ENCODE data around the gene SCNN1A.
"Not testable (repeated sequence)": the region's sequence is repeated elsewhere in the genome, so short reads cannot be mapped to it uniquely, and the experiment has no call there.

The SCNN1A gene

DNA sequence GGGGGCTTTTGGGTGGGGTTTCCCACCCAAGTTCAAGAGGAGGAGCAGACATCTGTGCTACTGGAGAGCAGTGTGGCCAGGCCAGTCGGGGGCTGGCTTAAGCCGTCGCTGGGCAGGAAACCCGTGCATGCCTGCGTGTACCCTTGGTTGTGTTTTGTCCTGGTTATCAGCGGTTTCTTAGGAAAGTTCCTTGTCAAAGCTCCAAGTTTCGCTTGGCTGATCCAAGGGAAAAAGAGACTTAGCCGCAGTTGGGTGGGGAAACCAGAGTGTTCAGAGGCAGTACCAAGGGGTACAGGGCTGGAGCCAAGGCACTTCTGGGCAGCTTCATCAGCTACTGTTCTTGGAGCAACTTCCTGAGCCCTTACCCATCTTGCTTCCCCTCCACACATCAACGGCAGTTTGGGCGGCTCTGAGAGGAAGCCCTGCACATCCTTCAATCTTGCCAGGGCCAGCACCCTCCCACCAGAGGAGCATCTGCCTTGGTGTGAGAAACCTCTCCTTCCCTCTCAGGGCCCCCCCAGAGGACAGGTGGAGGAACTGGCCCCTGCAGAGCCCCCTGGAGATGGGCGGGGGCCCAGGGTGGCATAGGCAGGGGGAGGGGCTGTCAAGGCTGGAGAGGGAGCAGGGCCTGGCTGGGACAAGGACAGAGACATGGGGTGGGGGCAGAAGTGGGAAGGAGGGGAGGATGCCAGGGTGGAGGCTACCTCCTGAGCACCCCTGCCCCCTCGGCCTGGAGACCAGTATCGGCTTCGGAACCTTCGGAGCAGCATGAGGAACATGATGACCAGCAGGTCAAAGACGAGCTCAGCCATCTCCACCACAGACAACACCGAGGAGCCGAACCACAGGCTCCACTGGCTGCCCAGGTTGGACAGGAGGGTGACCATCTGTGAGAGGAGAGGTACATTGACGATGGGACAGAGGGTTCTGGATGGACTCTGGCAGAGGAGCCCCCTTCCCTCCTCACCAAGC is 27.7 kb downstream of the SCNN1A start:
- no peak for DNase-seq (ENCODE audit: low read depth)

DNA sequence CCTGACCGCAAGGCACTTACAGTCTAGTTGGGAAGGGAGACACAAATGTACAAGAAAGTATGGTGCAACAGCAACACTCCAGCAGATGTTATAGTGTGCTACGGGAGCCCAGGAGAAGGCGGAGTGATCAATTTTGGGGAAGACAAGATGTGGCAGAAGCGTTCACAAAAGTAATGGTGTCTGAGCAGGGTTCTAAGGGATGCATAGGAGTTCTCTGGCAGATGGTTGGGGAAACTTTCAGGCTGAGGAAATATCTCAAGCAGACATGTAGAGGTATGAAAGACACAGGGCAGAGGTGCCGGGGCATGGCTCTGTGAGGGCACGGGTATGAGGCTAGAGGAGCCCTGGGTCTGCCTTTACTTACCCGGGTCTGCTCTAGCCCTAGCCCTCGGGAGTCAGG is 28.4 kb downstream of the SCNN1A start:
- DNase-seq (ENCODE audit: low read depth), result no peak

DNA sequence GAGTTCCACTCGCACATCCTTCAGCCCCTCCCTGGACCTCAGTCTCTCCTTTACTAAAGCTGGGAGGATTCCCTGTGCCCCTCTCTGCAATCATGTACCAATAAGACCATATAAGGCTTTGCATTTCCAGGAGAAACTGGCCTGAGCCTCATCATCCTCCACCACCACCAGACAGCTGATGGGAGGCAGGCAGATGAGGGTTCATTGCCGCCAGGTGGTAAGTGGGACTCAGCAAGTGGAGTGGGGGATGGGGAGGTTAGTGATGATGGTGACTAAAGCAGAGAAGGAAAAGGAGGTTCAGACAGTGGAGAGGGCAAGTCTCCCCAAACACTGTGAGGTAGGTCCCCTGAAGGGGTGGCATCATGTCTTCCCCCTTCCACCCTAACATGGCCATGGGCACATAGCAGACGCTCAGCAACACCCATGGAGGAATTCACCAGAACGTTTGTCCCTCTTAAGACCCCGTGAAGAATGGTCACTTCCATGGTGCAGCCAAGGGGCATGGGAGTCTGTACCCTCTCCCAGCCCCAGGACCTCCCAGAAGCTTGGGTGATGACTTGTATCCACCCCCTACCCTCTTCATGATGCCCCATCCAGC is 29.0 kb downstream of the SCNN1A start:
- no peak for DNase-seq (ENCODE audit: low read depth)

DNA sequence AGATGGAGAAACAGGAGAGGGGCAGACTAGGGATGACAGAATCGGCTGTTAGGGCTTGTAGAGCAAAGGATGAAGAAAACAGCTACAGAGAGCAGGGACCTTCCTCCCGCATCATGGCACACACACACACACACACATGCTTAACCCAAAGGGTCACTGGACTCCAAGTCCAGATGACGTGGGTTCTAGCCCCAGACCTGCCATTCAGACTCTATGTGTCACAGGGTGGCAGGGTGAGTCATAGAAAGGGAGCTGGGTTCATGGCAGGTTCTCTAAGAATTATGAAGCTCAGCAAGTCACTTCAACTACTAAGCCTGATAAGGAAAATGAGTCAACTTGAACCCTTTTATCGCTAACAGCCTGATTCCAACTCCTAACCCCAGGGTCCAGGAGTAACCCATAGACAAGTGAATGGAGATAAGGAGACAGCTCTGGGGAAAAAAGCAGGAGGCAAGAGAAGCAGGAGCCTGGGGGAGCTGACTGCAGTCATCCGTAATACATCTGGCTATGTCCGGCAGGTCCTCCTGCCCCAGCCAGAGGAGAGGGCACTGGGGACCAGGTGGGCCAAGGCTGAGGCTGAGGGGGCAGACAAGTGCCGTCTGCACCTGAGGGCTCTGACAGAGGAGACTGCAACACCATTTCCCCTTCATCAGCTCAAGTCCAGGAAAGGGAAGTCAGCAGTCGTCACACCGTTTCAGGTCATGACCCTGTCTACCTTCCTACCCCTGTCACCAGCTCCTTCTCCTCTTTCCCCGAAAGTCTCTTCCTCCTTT is 29.9 kb downstream of the SCNN1A start:
- no peak for DNase-seq (ENCODE audit: low read depth)

GRCh38 chr12:6344101-6344660 is 31.2 kb downstream of the SCNN1A start:
- DNase-seq (ENCODE audit: low read depth), result not testable (repeated sequence)

DNA sequence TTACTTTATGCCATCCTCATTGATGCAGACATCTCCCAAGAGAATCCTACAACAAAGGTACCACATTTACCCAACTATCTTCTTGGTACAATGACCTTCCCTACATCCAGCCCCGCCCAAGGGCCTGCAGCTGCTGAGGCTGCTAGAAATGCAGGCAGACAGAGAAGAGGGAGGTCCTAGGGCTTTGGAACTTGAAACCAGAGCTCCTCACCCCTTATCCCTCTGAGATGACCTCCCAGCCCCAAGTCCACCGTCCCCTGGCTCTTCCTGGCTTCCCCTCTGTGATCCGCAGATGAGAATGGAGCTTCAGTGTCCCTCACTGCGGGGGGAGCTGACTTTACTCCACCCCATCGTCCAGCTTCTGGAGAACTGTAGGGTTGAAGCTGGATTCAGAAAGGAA is 31.8 kb downstream of the SCNN1A start:
- DNase-seq (ENCODE audit: low read depth), result no peak

- no peak for DNase-seq (ENCODE audit: low read depth)
These were observed 33.0 kb downstream of the SCNN1A start for GRCh38 chr12:6342140-6342889.

- DNase-seq (ENCODE audit: low read depth), result no peak
These were observed 33.8 kb downstream of the SCNN1A start, which contains the start of gene TNFRSF1A for GRCh38 chr12:6341417-6342139. Gene TNFRSF1A, minus strand, starts transcription at chr12:6342076. Its CDS starts 262 bp downstream, at chr12:6341814.

GRCh38 chr12:6340745-6341416 is 34.5 kb downstream of the SCNN1A start:
- no peak for DNase-seq (ENCODE audit: low read depth)

GRCh38 chr12:6340032-6340638 is 35.2 kb downstream of the SCNN1A start:
- DNase-seq (ENCODE audit: low read depth), result no peak

DNA sequence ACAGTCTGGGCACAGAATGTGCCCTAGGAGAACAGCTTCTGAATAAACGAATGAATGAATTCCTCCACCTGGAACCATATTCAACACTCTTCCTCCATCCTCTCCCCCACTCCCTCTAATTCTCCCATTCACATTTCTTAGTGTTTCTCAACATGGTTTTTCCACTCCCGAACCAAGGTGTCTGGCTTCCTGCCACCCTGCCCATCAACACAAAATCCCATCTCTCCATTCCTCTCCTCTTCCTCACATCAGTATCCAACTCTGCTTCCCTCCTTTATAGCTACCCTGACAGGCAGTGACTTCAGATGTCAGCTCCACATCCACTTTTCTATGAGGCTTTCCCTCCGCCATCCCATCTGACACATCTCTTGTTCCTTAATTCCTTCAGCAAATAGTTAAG is 36.4 kb downstream of the SCNN1A start:
- DNase-seq (ENCODE audit: low read depth), result no peak

DNA sequence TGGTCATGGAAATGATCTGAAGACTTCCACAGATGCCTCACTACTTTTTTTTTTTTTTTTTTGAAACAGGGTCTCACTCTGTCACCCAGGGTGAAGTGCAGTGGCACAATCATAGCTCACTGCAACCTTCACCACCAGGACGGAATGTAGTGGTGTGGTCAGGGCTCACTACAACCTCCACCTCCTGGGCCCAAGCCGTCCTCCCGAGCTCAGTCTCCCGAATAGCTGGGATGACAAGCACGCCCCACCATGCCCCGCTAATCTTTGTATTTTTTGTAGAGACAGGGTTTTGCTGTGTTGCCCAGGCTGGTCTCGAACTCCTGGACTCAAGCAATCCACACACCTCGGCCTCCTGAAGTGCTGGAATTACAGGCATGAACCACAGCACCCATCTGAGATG is 36.8 kb downstream of the SCNN1A start:
- DNase-seq (ENCODE audit: low read depth), result not testable (repeated sequence)

DNA sequence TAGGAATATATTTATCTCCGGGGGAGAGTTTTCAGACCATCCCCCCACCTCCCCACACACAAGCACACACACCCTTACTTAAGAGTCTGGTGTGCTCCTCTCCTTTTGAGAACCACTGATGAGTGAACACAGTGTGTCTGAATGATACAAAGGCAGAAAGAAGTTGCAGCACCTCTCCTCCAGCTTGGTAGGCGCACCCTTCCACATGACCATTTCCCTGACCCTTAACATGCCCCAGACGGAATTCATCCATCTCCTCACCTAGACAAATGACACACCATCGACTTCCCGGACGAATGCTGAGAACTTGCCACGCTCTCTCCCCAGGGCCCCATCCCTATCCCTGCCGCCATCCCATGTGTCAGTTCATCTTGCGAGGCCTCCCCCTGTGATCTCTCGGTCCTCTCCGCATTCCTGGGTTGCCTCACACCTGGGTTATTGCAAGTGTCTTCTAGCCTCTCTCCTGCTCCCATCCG is 37.4 kb downstream of the SCNN1A start:
- DNase-seq (ENCODE audit: low read depth), result no peak

- peak; percentile 42 for DNase-seq (ENCODE audit: low read depth)
These were observed 38.2 kb downstream of the SCNN1A start for GRCh38 chr12:6336889-6337853.

- no peak for DNase-seq (ENCODE audit: low read depth)
These were observed 39.1 kb downstream of the SCNN1A start for GRCh38 chr12:6336079-6336888.

- DNase-seq (ENCODE audit: low read depth), result peak; percentile 69
These were observed 39.8 kb downstream of the SCNN1A start for GRCh38 chr12:6335451-6336078.

- DNase-seq (ENCODE audit: low read depth), result no peak
These were observed 40.4 kb downstream of the SCNN1A start for GRCh38 chr12:6334940-6335450.

All from T follicular helper cell (primary cell).